Ecto neural progenitor cell (in vitro differentiated cells): Measurements from ENCODE around the gene TALDO1.

Experiments
- DNase-seq: peaks from one replicate; pipeline ENCODE4 v3.0.0-alpha.2; 2018; ENCODE audit warnings: low spot score

Gene TALDO1

DNA sequence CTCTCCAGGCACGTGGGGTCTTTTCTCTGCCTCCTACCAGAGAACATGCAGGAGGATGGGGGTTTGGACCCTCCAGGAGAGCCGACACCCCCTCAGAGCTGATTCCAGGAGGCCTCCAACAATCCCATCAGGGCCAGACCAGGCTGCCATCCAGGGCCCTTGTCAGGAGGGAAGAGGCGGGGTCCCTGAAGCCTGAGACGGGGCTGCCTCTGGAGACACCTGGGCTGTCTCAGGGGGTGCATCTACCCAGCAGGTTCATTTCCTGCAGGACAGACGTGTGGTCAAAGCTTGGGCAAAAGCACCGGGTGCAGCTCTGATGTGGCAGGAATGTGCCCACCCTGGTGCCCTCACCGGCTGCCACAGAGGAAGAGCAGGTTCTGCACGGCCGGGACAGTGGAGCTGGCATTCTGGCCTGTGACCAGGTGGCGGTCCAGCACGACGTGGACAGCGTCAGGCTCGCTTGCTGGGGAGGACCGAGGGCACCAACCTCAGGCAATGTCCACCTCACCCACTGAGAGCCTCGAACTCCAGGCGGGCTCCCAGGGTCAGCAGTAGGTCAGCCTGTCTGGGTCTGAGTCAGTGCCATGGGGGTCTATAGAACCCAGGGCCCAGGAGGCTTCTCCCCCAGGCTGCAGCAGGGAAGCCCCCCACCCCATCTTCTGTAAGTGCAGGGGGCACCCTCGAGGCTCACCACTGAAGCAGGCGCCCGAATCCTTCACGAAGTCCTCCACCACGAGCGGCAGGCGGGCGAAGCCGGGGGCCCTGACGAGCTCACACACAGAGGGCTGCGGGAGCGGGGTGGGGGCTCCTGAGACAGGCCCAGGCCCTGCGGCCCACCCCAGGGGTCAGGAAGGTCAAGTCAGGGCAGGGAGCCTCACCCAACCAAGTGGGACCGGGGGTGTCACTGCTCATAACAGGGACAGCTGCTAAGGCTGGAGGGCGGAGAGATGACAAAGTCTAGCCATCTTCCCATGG lies 23.7 kb downstream of the TALDO1 start:
- DNase-seq, result no peak

DNA sequence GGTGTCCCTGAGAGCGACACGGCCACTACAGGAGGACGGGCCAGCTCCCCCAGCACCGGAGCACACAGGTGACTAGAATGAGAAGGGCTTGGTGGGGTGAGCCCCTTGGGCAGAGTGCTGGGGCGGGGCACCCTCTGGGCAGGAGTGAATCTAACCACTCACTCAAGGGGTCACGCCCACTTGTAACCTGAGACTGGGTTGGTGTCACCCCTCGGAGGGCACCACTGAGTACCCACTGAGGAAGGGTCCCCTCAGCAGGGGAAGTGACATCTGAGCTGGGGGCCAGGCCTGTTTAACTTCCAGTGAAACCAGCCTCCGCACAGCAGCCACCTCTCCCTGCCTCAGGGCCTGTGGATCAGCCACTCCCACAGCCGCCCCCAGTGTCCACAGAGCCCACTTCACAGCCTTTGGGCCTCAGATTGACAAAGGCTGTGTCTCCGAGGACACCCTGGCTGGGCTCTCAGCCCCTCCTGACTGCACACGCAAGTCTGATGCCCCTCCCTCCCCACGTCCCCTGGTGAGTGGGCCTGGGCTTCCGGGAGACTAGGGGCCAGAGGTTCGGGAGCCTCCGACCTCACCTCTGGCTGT lies 24.4 kb downstream of the TALDO1 start:
- DNase-seq, result no peak

DNA sequence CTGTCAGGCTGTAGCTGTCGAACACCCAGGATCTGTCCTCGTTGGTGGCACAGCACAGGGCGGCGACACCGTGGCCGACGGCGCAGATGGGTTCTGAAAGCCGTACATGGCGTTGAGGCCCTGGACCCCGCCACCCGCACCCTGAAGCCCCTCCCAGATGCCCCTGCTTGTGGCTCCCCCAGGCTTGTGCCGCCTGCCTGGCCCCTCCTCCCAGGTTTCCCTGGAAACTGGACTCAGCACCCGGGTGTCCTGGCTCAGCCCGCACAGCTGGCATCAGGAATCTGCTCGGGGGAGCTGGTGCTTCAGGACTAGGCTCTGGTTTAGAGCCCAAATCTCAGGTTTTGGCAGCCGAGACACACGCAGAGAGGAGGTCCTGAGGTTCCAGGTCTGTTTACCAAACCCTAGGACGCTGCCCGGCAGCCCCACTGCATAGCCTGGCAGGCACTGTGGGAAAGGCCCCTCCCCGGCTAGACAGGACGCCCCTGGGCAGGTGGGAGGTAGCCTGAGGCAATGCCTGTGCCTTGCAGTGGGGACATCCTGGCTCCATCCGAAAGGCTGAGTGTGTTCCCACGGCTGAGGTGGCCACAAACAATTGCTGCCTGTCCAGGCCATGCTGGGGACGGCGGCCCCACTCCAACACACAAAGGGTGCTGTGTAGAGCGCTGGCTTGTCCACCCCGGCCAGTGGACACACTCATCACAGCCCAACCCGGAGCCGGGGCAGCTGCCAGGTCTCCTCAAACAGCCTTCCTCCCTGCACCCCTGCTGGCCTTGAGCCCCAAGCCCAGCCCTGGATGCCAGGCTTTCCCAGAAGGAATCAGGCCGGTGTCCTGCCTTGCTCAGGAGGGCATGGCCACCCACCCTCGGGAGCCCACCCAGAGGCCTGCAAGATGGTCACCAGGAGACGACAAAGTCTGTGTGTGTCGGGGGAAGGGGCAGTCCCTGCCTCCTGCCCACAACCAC lies 25.4 kb downstream of the TALDO1 start:
- no peak for DNase-seq

DNA sequence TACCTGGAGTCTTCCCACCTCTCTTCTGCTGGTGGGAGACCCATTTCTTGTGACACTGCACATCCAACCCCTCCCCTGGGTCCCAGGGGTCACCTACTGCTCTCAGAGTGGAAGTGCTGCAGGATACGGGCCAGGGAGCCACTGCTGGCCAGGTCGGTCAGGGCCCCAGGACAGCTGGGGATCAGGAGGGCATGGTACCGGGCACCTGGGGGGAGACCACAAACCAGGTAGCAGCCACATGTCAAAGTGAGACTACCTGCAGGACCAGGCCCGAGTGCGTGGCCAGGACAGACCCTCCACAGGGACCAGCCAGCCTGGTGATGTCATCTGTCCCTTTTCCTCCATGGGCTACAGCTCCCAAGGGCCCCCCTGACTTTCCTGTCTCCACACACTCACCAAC lies 26.2 kb downstream of the TALDO1 start:
- no peak for DNase-seq

DNA sequence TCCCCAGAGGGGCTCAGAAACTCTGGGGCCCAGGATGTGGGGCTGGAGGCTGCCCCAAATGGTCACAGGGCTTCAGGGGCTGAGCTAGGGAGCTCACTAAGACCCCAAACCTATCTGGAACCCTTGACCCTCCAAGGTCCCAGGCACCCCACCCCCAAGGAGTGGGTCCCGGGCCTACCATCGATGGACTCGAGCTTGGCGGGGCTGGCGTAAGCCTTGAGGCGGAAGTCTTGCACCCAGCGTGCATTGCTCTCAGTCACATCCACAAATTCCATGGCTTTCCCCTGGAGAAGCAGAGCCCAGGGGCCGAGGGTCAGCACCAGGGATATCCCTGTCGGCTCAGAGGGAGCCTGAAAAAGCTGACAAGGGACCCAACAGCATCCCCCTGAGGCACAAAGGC lies 26.6 kb downstream of the TALDO1 start:
- DNase-seq, result no peak

DNA sequence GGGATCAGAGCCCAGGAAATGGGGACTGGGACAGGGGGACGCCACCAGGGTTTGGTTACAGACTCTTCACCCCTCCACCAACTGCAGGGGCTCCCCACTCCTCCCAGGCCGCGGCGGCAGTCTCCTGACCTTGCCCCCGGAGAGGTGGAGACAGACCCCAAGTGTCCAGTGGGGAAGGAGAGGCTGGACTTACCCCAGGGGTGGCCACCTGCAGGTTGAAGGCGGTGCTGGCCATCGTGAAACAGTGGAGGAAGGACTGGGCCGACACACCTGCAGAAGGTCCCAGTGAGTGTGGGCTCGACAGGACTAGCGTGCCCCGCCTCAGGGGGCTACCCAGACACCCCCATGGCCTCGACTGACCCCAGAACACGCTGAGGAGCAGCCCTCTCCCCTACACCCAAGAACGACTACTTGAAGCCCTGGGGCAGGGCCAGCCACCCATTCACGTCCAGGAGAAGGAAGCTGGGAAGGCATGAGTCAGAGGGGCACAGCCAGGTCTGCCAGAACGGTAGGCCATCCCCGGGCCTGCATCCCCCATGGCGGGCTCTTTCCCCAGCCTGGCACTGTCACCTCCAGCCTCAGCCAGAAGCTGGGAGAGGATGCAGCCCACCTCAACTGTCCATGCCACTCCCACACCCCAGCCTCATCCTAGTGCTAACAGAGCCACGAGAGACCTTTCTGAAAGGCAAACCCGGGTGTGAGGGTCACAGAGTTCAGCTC lies 27.8 kb downstream of the TALDO1 start:
- DNase-seq, result peak; percentile 50

DNA sequence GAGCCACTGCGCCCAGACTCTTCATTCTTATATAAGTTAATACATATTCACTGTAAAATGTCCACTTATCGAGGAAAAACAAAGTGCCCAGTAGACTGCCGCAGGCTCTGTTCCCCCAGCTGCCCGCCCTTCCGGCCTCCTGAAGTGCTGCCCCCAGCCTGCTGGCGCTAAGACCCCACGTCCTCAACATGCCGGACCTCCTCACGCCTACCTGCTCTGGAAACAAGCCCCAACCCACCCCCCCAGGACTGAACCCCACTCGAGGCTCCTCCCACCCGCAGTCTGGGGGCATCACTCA lies 28.9 kb downstream of the TALDO1 start:
- no peak for DNase-seq

DNA sequence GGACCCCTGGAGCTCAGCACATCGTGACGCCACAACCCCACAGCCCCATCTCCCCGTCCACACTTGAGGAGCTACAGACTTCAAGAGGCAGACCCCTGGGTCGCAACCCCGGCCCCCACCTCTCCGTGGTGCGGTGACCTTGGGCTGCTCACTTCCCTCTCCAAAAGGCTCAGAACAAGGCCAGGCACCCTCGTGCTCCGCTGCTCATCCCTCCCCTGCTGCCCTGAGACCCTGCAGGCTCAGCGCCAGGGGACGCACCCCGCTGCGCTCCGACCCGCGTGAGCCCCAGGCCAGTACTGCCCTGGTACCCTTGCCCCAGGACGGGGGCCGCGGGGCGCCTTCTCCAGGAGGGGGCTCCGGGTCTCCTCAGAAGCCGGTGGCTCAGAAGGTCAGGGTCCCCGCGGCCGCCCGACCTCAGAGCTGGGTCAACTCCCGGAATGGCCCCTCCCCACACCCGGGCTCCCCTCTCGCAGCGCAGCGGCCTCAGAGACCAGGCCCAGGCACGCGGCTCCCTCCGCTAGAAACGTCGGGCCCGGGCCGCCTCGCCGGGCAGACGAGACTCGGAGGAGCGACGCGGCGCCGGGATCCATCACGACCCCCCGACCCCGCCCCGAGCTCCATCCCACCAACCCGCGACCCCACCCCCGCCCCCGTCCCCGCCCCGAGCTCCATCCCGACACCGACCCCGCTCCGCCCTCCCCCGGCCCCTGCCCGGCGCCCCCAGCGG lies 29.5 kb downstream of the TALDO1 start:
- no peak for DNase-seq

DNA sequence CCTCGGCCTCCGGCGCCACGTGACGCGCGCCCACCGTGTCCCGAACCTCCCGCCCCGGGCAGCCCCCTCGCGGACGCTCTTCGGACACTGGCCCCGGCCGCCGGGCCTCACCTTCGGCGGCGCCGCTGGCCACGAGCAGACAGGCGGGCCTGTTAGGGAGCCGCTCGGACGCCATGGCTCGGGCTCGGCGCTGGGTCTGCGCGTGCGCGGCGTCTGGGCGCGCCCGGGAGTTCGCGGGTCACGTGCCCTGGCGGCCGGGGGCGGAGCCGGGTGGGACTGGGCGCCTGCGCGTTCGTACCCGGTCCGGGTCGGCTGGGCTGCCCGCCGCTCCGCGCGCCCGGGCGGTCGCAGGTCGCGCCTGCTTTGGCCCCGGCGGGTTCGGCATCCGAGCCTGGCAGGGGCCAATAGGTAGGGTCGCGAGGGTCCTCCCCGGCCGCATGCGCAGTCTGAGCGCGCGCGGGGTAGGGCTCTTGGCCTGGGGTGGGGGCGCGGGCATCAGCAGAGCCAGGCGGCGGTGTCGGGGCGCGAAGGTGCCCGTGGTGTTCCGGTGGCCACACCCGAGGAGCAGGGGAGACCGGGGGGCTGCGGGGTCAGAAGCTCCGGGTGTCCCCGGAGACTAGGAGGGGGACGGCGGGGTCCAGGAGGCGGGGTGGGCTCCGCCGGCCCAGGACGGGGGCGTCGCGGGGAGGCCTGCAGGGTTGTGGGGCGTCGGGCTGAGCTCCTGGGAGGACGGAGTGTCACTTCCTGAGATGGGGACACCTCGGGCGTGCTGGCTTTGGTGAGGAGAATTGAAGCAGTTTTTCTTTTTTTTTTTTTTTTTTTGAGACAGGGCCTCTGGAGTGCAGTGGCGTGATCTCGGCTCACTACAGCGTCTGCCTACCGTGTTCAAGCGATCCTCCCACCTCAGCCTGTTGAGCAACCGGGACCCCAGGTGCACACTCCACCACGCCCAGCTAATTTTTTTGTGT lies 30.3 kb downstream of the TALDO1 start, which contains the start of gene GATD1:
TSS of gene GATD1 (minus strand) at position 200 of the 968 bp plus-strand sequence. CDS start at position 175, 25 bp downstream.
- DNase-seq, result peak; percentile 96

DNA sequence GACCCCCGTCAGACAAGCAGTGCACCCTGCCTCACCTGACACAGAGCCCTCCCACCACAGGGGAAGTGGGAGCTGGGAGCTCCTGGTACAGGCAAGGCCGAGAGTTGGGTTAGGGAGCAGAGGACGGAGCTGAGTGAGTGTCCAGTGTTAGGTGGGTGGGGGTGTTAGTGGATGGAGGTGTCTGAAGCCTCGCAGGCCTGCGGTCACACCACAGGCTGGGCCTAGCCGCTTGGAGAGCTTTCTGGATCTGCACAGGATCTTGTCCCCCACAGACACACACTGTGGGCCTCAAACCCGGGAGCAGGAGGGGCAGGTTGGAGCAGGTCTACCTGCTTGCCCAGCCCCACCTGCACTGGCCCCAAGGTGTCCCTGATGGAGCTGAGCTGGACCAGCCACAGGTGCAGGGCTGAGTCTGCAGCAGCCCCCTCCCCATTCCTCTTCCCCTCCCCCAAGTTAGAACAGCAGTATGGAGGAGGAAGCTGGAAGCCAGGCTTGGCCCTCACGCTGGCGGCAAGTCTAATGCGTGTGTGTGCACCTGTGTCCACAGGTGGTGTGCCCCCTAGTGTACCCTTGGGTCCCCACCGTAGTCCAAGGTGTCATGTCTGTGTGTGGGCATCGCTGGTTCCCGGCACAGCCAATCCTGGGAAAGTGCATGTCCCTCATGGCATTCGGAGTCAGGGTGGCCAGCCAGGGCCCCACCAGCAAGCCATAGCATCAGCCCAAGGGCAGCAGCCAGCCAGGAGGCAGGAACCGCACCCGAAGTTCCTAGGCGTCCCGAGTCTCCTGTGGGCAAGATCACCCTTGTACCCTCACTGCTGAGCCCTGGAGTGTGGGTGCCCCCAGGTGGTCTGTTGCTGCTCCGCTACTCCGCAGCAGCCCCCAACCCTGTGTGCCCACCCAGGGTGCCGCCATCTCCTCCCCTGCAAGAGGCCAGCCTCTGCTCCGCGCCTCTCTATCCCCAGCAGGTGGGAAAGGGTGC lies 32.0 kb downstream of the TALDO1 start:
- DNase-seq, result peak; percentile 40

DNA sequence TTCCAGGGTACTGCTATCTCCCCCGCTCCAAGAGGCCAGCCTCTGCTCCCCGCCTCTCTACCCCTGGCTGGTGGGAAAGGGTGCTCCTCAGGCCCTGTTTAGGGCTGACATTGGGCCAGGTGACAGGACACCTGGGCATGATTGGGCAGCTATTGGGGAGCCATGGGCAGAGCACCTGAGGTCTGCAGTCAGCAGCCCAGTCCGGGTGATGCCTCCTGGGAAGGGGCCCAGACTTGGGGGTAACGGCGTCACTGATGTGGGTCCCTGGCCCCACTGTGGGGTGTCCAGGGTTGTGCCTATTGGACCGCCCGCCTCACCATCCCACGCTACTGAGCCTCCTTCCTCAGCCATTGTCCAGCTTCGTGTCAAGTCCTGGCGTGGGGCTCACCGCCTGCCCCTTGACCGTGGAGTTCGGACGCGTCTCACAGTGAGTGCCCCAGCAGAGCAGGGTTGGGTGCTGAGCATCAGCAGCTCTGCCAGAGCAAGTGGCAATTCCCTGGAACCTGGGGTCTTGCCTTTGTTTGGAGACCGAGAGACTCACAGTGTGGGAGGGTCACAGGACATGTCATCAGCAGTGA lies 32.8 kb downstream of the TALDO1 start:
- DNase-seq, result no peak

DNA sequence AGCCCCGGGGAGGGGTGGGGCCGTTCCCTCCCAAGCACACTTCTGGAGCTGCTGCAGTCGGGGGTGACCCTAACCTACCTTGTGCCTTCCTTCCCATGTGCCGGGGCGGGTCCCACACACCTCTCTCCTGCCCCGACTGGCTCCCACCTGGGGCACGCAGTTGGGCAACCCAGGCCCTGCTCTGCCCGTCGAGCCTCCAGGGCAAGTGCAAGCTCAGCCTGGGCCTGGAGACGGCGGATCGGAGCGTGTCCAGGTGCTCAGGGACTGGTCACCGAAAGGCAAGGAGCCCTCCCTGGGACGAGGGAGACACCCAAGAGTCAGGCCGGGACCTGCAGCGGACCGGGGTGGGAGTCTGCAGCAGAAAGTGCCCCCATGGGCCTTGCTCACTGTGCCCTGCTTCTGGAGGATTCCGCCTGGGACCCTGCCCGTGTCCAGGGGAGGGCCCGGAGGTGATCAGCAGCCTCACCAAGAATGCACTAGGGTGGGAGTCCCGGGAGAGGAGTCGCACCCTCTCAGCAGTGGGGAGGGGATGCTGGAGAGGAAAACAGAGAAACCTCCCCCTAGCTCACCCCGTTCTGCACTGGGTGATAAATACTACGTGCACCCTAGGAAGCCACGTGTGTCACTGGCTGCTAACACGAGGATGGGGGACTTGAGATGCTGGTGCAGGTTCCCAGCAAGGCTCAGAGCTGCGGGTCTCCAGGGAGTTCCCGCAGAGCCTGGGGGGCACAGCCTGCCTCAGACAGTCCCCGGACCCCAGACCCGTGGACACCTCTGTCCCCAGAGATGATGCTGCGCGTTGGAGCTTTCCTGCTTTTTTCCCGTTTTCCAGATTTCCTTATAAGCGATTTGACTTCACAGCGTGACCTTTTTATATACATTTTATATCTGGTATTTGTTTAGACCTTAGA lies 35.3 kb downstream of the TALDO1 start:
- DNase-seq, result no peak

DNA sequence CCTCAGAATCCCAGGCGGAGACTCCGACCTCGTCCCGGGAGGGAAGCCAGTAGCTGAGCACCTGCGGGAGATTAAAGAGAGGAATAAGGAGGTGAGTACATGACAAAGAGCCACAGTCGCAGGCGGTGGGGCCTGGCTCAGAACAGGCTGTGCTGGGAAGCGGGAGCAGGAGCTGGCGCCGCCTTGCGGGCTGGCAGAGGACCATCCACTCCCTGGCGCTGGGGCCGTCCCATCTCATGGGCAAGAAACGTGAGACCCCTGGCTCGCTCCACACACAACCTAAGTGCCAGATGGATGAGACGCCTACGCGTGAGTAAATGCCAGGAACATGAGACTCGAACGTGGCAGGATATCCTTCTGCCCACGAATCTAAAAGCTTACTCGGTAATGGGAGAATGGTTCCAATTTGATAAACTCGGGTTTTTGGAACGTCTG lies 36.3 kb downstream of the TALDO1 start:
- peak; percentile 90 for DNase-seq

DNA sequence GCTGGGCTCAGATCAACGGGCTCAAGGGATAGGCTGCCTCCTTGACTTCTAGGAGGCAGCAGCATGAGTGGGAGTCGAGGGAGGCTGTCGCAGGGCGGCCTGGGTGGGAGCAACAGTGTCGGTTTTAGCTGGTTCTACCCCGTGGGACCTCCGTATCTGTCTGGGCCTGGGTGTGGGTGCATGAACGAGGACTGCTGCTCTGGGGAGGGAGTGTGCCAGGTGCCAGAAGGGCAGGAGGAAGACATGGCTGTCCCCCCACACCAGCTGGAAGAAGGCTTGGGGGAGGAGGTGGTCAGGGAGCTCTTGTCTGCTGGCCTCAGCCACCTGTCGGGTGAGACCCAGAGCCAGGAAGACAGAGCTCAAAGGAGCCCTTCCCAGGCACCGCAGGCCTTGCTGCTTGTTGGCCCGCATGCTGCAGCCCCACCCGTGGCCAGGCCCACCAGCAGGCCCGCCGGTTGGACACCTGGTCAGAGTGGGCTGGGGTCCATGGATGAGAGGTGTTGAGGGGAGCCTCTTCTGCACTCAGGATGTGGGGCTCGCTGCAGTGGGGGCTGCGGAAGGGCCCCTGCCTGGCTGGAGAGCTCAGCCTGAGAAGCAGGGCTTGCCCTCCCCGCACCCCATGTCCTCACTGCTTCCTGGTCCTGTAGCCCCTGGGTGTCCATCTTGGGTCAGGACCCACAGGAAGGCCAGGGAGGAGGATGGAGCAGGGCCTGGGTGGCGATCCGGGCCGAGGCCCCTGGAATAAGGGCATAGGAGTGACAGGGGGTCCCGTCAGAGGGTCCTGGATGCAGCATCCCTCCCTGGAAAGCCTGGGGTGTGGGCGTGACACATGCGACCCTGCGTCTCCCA lies 39.2 kb downstream of the TALDO1 start:
- no peak for DNase-seq

DNA sequence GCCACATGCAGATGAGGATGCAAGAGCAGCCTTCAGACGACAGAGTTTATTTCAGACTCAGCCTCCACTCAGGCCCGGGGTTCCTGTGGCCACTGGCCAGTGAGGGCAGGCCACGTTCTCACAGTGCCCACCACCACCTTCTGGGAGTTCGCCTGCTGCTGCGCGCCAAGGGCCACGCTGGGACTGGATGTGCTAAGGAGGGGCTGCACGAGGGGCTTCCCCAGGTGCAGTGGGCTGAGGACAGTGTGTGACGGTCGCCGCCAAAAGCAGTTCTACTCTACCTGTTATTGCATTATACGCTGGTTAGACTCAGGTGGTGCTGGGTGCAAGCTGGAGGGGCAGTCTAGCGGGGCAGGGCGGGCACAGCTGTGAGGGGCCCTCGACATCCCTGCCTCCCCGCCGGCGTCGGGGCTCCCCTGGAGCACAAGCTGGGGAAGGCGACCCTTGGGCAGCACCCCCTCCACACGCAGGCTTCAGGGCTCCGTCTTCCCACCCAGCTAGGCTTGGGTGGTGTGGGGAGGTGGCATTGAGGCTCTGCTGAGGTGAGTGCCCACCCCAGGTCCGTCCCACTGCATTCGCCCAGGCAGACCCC lies 39.9 kb downstream of the TALDO1 start:
- no peak for DNase-seq
